GM12865 (cell line): ENCODE measurements around the gene PRPF6.
"Not testable (repeated sequence)": the region's sequence is repeated elsewhere in the genome, so short reads cannot be mapped to it uniquely, and the experiment has no call there.

Experiments
- DNase-seq: peaks from one replicate; pipeline ENCODE4 v3.0.0; 2010; ENCODE audit warnings: low read depth
- H3K4me3 ChIP-seq: 2 replicates; pipeline ENCODE4 v1.5.1; 2011; ENCODE audit warnings: mild to moderate bottlenecking, low read depth, low read length, control low read depth
- CTCF ChIP-seq: IDR thresholded peaks from 2 replicates; pipeline ENCODE4 v1.5.1; 2011; ENCODE audit warnings: low read length, control low read depth, low read depth, inconsistent platforms; ENCODE audit not compliant: insufficient read depth; ENCODE audit errors: missing control alignments

The PRPF6 gene

GRCh38 chr20:63968136-63968927, 12.6 kb upstream of the PRPF6 start:
- peak overlapping the region; percentile 83 for H3K4me3 ChIP-seq
- TF ChIP-seq CTCF = no peak
- no peak for DNase-seq

- no peak for TF ChIP-seq CTCF
- DNase-seq = no peak
- H3K4me3 ChIP-seq = peak overlapping the region; percentile 83
Observed at GRCh38 chr20:63968928-63969760, 11.8 kb upstream of the PRPF6 start.

- peak within 1 kb of the TSS; percentile 83 for H3K4me3 ChIP-seq
- TF ChIP-seq CTCF = no peak
- DNase-seq = peak; percentile 81
Observed at GRCh38 chr20:63969838-63970713, 10.9 kb upstream of the PRPF6 start, which contains the start of gene ZNF512B. TSS of gene ZNF512B (minus strand) at chr20:63969930. CDS start at chr20:63967950, 1,980 bp downstream.

GRCh38 chr20:63970714-63971431, 10.1 kb upstream of the PRPF6 start:
- H3K4me3 ChIP-seq = no peak overlapping the region
- DNase-seq = peak; percentile 6
- TF ChIP-seq CTCF = no peak

- not testable (repeated sequence) for DNase-seq, H3K4me3 ChIP-seq
Observed at GRCh38 chr20:63971960-63972311, 9.0 kb upstream of the PRPF6 start.

GRCh38 chr20:63972312-63973159, 8.4 kb upstream of the PRPF6 start:
- TF ChIP-seq CTCF = no peak
- peak; percentile 4 for DNase-seq
- no peak overlapping the region for H3K4me3 ChIP-seq
